HepG2 (cell line): ENCODE data around the gene KAT6B. TPM values are rescaled to one million over a fixed set of nuclear protein-coding genes. Genes with fewer than 3 reads are reported as not detected.

Source experiments
- FOXA1 ChIP-seq, 2 experiments: fragments of 450-650 bp in 1 of 2; sonication (generic) in 1 of 2; formaldehyde crosslinking in 1 of 2; IDR thresholded peaks; 2 replicates each; pipeline versions ENCODE4 v1.4.0 to v1.6.1; 2016 to 2020; ENCODE audit warnings: missing genetic modification reagents in 1 of 2
- HDAC1 ChIP-seq: sonication (generic); formaldehyde crosslinking; IDR thresholded peaks from 2 replicates; pipeline ENCODE4 v1.5.1; 2020; ENCODE audit warnings: mild to moderate bottlenecking, missing genetic modification reagents
- HNRNPK ChIP-seq: fragments of 200-400 bp; formaldehyde crosslinking; IDR thresholded peaks from 2 replicates; pipeline ENCODE4 v1.6.1; 2018; ENCODE audit warnings: low read length, low read depth, moderate library complexity, mild to moderate bottlenecking; ENCODE audit not compliant: poor library complexity, severe bottlenecking
- MED8 ChIP-seq: sonication (generic); formaldehyde crosslinking; IDR thresholded peaks from 2 replicates; pipeline ENCODE4 v1.8.1; 2023; ENCODE audit warnings: mild to moderate bottlenecking, missing genetic modification reagents; ENCODE audit not compliant: insufficient replicate concordance
- PAF1 ChIP-seq: IDR thresholded peaks from 2 replicates; pipeline ENCODE4 v1.6.1; 2016; ENCODE audit warnings: missing genetic modification reagents, missing compliant biosample characterization
- TBX2 ChIP-seq: sonication (generic); formaldehyde crosslinking; IDR thresholded peaks from 2 replicates; pipeline ENCODE4 v1.5.0; 2020; ENCODE audit warnings: missing genetic modification reagents, mild to moderate bottlenecking, borderline replicate concordance
- TBX3 ChIP-seq: fragments of 450-650 bp; IDR thresholded peaks from 2 replicates; pipeline ENCODE4 v1.6.1; 2017; ENCODE audit warnings: antibody characterized with exemption, mild to moderate bottlenecking, inconsistent platforms, borderline replicate concordance
- ZNF3 ChIP-seq: IDR thresholded peaks from 2 replicates; pipeline ENCODE4 v1.7.0; 2017; ENCODE audit warnings: inconsistent platforms
- ZNF446 ChIP-seq: sonication (generic); formaldehyde crosslinking; IDR thresholded peaks from 2 replicates; pipeline ENCODE4 v1.5.0; 2020; ENCODE audit warnings: mild to moderate bottlenecking, missing genetic modification reagents
- ZSCAN25 ChIP-seq: sonication (generic); formaldehyde crosslinking; IDR thresholded peaks from 2 replicates; pipeline ENCODE4 v1.8.0; 2022; ENCODE audit warnings: mild to moderate bottlenecking, missing genetic modification reagents
- polyA plus RNA-seq, 8 experiments: library from polyadenylated mRNA; depleted of rRNA in 3 of 8; stranded (reverse) in 7 of 8; unstranded in 1 of 8; fragments of >200 nt; fragmentation: Illumina TruSeq in 4 of 8; extraction: Trizol in 4 of 8; gene quantifications; 2 replicates each; pipeline versions ENCODE4 v1.2.1 to v1.2.3, GENCODE V29; 2011 to 2016; ENCODE audit warnings: low read depth in 4 of 8, missing spikeins in 1 of 8, mixed read lengths in 1 of 8; ENCODE audit not compliant: insufficient read depth in 1 of 8
- total RNA-seq, 5 experiments: library from RNA; depleted of rRNA; stranded (reverse); fragments of >200 nt; fragmentation: Illumina TruSeq; extraction: Trizol; gene quantifications; 2 replicates each; pipeline ENCODE4 v1.2.3, GENCODE V29; 2016; ENCODE audit warnings: low read depth in 1 of 5
- TF ChIP-seq, protein P1 (sequence below): sonication (generic); formaldehyde crosslinking; IDR thresholded peaks from 2 replicates; pipeline ENCODE4 v1.5.0; 2020; ENCODE audit warnings: mild to moderate bottlenecking, missing genetic modification reagents, borderline replicate concordance
- TF ChIP-seq, protein P2 (sequence below): sonication (generic); formaldehyde crosslinking; IDR thresholded peaks from 2 replicates; pipeline ENCODE4 v1.5.0; 2020; ENCODE audit warnings: mild to moderate bottlenecking, missing genetic modification reagents, borderline replicate concordance
- TF ChIP-seq, protein P3 (sequence below): conservative IDR thresholded peaks from 2 replicates; pipeline ENCODE4 v1.6.1; 2018; ENCODE audit warnings: missing genetic modification reagents
- TF ChIP-seq, protein P4 (sequence below): sonication (generic); IDR thresholded peaks from 2 replicates; pipeline ENCODE4 v1.6.1; 2016; ENCODE audit warnings: low read depth, borderline replicate concordance

The KAT6B gene
- total and polyA plus RNA-seq, 2 of the 13 experiments (the other 11 are each of a cell fraction or from before 2014, with no cell fraction given) = 3.0 to 9.5 TPM

DNA sequence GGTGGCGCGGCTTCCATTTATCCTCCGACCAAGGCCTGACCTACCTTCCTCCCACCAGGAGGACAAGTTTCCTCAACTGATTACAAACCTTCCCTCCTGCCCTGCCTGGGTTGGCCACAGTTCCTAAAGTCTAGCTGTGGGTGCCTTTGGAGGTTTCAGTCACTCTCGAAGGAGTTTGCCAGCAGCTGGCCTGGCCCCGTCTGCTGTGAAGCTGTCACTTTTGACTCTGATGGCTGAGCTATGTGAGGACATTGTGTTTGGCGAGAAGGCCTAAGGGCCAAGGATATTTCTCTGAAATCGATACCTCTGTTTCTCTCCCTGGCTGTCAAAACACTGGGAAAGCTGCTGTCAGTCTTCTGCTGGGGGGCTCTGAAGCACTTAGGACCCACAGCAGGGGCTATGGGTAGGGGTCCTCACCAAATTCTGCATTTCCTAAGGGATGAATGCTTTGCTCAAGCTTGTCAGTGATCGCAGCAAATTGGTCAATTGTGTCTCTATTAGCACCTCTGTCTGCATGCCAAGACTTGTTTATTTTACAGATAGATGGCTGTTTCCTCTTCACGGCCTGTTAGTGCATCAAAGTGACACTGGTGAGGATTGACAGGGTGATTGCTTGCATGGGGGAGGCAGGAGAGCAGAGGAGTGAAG is 253.2 kb downstream of the KAT6B start (continued):
- TF ChIP-seq, protein P1, sequence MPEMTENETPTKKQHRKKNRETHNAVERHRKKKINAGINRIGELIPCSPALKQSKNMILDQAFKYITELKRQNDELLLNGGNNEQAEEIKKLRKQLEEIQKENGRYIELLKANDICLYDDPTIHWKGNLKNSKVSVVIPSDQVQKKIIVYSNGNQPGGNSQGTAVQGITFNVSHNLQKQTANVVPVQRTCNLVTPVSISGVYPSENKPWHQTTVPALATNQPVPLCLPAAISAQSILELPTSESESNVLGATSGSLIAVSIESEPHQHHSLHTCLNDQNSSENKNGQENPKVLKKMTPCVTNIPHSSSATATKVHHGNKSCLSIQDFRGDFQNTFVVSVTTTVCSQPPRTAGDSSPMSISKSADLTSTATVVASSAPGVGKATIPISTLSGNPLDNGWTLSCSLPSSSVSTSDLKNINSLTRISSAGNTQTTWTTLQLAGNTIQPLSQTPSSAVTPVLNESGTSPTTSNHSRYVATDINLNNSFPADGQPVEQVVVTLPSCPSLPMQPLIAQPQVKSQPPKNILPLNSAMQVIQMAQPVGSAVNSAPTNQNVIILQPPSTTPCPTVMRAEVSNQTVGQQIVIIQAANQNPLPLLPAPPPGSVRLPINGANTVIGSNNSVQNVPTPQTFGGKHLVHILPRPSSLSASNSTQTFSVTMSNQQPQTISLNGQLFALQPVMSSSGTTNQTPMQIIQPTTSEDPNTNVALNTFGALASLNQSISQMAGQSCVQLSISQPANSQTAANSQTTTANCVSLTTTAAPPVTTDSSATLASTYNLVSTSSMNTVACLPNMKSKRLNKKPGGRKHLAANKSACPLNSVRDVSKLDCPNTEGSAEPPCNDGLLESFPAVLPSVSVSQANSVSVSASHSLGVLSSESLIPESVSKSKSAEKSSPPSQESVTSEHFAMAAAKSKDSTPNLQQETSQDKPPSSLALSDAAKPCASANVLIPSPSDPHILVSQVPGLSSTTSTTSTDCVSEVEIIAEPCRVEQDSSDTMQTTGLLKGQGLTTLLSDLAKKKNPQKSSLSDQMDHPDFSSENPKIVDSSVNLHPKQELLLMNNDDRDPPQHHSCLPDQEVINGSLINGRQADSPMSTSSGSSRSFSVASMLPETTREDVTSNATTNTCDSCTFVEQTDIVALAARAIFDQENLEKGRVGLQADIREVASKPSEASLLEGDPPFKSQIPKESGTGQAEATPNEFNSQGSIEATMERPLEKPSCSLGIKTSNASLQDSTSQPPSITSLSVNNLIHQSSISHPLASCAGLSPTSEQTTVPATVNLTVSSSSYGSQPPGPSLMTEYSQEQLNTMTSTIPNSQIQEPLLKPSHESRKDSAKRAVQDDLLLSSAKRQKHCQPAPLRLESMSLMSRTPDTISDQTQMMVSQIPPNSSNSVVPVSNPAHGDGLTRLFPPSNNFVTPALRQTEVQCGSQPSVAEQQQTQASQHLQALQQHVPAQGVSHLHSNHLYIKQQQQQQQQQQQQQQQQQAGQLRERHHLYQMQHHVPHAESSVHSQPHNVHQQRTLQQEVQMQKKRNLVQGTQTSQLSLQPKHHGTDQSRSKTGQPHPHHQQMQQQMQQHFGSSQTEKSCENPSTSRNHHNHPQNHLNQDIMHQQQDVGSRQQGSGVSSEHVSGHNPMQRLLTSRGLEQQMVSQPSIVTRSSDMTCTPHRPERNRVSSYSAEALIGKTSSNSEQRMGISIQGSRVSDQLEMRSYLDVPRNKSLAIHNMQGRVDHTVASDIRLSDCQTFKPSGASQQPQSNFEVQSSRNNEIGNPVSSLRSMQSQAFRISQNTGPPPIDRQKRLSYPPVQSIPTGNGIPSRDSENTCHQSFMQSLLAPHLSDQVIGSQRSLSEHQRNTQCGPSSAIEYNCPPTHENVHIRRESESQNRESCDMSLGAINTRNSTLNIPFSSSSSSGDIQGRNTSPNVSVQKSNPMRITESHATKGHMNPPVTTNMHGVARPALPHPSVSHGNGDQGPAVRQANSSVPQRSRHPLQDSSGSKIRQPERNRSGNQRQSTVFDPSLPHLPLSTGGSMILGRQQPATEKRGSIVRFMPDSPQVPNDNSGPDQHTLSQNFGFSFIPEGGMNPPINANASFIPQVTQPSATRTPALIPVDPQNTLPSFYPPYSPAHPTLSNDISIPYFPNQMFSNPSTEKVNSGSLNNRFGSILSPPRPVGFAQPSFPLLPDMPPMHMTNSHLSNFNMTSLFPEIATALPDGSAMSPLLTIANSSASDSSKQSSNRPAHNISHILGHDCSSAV (CRISPR knock-in tag) = no peak
- TF ChIP-seq FOXA1 (IDR thresholded peaks at IDR 0.05) (no peak), FOXA1 (CRISPR knock-in tag; IDR thresholded peaks at IDR 0.05) (peak; percentile 47; the same call in 1 of the 2 replicates), ZNF3 (no peak), PAF1 (no peak), MED8 (no peak), ZNF446 (CRISPR knock-in tag) (no peak), HDAC1 (CRISPR knock-in tag) (0 out of 2 replicates have a peak, but pooled peaks have one; percentile 34), HNRNPK (no peak), ZSCAN25 (CRISPR knock-in tag) (peak; percentile 82; the same call in 1 of the 2 replicates), TBX3 (peak; percentile 17; the same call in 1 of the 2 replicates), TBX2 (CRISPR knock-in tag) (peak; percentile 65)
- TF ChIP-seq, protein P2, sequence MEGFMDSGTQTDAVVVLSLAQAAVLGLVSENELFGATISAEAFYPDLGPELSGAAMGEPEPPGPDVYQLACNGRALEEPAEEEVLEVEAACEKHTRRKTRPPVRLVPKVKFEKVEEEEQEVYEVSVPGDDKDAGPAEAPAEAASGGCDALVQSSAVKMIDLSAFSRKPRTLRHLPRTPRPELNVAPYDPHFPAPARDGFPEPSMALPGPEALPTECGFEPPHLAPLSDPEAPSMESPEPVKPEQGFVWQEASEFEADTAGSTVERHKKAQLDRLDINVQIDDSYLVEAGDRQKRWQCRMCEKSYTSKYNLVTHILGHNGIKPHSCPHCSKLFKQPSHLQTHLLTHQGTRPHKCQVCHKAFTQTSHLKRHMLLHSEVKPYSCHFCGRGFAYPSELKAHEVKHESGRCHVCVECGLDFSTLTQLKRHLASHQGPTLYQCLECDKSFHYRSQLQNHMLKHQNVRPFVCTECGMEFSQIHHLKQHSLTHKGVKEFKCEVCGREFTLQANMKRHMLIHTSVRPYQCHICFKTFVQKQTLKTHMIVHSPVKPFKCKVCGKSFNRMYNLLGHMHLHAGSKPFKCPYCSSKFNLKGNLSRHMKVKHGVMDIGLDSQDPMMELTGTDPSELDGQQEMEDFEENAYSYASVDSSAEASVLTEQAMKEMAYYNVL = no peak
- TF ChIP-seq, protein P3, sequence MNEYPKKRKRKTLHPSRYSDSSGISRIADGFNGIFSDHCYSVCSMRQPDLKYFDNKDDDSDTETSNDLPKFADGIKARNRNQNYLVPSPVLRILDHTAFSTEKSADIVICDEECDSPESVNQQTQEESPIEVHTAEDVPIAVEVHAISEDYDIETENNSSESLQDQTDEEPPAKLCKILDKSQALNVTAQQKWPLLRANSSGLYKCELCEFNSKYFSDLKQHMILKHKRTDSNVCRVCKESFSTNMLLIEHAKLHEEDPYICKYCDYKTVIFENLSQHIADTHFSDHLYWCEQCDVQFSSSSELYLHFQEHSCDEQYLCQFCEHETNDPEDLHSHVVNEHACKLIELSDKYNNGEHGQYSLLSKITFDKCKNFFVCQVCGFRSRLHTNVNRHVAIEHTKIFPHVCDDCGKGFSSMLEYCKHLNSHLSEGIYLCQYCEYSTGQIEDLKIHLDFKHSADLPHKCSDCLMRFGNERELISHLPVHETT = no peak
- TF ChIP-seq, protein P4, sequence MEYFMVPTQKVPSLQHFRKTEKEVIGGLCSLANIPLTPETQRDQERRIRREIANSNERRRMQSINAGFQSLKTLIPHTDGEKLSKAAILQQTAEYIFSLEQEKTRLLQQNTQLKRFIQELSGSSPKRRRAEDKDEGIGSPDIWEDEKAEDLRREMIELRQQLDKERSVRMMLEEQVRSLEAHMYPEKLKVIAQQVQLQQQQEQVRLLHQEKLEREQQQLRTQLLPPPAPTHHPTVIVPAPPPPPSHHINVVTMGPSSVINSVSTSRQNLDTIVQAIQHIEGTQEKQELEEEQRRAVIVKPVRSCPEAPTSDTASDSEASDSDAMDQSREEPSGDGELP = no peak
